Fibroblast of peridontal ligament (primary cell): ENCODE measurements around the gene ANKMY1.

ENCODE experiments used
- DNase-seq: peaks from one replicate; pipeline ENCODE4 v3.0.0-alpha.2; 2010; ENCODE audit errors: extremely low read depth

ANKMY1 gene

GRCh38 chr2:240505910-240506309 lies 51.9 kb downstream of the ANKMY1 start:
- no peak for DNase-seq

DNA sequence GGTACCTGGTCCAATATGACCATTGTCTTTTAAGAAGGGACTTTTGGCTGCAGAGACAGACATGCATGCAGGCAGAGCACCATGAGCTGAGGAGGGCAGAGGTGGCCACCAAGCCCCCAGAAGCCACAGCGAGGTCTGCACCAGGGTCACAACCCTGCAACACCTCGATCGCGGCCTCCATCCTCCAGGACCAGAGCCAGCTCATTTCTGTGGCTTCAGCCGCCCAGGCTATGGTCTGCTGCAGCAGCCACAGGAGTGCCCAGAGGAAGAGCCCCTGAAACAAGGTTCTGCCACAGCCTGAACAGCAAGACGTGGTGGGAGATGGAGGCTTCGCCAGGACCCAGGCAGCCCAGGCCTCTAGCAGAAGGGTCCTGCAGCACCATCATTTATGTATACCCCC lies 53.9 kb downstream of the ANKMY1 start:
- DNase-seq: no peak

DNA sequence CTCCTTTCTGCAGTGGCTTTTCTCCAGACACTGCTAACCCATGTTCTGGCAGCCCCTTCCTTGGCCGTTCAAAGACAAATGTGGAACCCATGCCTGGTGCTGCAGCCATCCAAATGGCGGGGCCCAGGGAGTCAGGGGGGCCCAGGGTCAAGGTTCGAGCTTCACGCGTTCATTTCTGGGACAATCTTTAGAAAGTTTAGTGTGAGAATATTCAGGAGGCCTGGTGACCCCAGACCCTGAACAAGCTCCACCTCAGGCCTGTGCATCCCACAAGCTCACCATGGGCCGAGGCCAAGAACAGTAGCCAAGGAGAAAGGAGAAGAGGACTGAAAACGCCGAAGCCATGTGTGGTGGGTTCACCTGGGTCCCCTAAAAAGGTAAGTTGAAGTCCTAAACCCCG lies 54.4 kb downstream of the ANKMY1 start:
- no peak for DNase-seq

- DNase-seq: no peak
These were observed 55.2 kb downstream of the ANKMY1 start for GRCh38 chr2:240502430-240503121.

DNA sequence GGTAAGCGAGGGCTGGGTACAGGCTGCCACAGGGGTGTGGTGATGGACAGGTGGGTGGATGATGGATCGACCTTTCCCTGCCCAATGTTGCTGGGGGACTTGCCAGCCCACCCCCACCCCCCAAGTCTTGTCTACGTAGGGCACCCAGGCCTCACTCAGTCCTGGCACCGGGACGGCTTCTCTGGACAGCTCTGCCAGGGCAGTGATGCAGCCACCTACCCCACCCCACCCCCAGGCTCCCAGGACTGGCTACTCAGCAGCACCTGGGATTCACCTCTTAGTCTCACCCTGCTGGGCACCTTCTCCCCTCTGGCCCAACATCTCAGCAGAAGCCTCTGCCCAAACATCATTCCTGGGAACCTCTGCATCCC lies 55.7 kb downstream of the ANKMY1 start:
- DNase-seq: no peak

GRCh38 chr2:240501531-240501991 lies 56.2 kb downstream of the ANKMY1 start:
- DNase-seq: no peak

DNA sequence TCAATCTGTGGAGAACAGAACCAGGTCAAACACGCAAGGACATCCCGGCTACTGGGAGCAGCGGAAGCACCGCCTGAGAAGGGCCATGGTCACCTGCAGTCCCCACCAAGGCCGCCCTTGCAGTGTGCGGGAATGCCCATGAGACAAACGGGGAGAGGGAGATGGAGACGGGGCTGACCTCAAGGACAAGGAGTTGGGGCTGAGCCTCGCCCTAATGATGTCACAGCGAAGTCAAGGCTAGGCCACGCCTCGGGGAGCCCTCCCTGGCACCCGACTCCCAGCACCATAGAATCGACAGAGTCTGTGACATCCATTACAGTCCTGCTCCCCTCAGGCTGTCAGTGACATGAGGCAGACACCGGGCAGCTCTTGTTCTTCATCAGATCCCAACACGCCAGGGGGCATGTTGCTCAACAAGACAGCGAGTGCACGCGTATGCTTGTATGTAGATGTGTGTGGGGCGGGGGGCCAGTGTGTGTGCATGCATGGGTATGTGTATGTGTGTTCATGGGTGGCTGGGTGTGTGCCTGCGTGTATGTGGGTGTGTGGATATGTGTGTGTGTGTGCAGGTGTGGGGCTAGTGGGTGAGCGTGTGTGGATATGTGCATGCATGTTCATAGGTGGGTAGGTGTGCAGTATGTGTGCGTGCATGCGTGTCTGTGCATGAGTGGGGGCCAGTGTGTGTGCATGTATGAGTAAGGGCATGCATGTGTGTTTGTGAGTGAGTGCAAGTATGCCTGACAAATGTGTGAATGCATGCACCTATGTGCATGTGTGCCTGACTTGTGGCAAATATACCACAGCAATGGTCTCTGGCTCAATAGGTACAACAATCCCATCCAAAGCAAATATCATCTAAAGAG lies 57.0 kb downstream of the ANKMY1 start:
- DNase-seq: no peak

- no peak for DNase-seq
These were observed 58.2 kb downstream of the ANKMY1 start for GRCh38 chr2:240499309-240500301.

- no peak for DNase-seq
These were observed 58.9 kb downstream of the ANKMY1 start for GRCh38 chr2:240498958-240499260.

- DNase-seq: no peak
These were observed 59.4 kb downstream of the ANKMY1 start for GRCh38 chr2:240498171-240498957.

GRCh38 chr2:240497082-240497481 lies 60.7 kb downstream of the ANKMY1 start:
- peak; percentile 28 for DNase-seq

- peak; percentile 10 for DNase-seq
These were observed 62.8 kb downstream of the ANKMY1 start for GRCh38 chr2:240494942-240495341.

- no peak for DNase-seq
These were observed 63.5 kb downstream of the ANKMY1 start for GRCh38 chr2:240494194-240494793.

DNA sequence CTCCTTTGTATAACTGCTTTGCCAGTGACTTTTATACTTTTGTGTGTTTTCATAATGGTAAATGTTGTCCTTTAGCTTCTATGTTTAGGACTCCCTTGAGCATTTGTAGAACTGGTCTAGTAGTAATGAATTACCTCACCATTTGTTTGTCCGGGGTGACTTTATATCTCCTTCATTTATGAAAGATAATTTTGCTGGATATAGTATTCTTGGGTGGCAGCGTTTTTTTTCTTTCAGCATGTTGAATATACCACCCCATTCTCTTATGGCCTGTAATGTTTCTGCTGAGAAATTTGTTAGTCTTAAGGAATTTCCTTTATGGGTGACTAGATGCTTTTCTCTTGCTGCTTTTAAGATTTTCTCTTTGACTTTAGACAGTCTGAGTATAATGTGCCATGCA lies 66.3 kb downstream of the ANKMY1 start:
- no peak for DNase-seq

GRCh38 chr2:240482141-240482540 lies 75.6 kb downstream of the ANKMY1 start:
- DNase-seq: no peak

- no peak for DNase-seq
These were observed 76.1 kb downstream of the ANKMY1 start for GRCh38 chr2:240481720-240482119.

- DNase-seq: no peak
These were observed 76.8 kb downstream of the ANKMY1 start for GRCh38 chr2:240480834-240481623.

DNA sequence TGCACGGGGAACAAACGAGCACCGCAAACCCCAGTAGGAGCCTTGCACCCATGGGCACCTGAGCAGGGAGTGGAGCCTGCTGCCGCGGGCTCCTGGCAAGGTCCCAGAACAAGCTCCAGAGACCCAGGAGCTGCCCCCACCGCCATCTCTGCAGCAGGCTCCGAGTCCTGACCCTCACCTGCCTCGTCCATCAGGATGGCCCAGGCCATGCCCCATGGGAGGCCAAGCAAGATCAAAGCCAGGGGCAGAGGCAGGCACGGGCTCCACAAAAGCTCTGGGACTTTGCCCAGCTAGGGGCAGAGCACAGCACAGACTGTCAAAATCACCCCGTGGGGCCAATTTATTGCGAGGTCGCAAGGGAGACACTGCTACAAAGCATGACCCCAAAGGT lies 78.7 kb downstream of the ANKMY1 start:
- no peak for DNase-seq

DNA sequence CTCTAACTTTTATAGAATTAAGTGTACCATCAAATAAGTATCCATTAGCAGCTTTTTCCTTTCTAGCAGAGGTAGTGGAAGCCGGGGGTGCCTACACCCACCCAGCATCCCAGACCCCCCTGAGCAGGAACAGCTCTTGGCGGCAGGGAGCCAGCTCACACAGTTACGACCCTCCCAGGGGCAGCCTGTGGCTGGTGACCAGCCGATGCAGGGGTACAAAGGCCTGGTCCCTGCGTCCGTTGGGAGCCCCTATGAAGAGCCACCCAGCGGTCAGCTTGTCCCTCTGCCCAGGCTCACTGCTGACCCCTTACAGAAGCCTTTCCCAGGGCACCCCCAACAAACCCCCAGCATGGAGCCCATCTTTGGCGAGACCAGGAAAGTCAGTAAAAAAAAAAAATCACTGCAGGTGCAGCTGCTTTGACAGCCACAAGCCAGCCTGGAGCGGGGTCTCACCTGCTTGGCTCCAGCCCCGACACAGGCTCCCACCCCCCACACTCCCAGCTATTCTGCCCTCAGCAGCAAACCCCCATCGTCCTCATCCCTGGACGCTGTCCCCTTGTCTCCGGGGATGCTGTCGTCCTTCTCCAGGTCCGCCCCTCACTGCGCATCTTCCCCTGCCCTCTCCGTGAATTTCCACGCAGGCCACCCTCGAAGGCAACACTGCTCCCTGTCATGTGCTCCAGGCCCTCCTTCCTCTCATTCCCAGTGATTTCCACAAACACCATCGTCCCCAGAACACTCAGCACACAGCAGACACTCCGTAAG lies 79.3 kb downstream of the ANKMY1 start:
- DNase-seq: no peak
